ENCODE measurements around the gene HOXD3.

HOXD3 gene

DNA sequence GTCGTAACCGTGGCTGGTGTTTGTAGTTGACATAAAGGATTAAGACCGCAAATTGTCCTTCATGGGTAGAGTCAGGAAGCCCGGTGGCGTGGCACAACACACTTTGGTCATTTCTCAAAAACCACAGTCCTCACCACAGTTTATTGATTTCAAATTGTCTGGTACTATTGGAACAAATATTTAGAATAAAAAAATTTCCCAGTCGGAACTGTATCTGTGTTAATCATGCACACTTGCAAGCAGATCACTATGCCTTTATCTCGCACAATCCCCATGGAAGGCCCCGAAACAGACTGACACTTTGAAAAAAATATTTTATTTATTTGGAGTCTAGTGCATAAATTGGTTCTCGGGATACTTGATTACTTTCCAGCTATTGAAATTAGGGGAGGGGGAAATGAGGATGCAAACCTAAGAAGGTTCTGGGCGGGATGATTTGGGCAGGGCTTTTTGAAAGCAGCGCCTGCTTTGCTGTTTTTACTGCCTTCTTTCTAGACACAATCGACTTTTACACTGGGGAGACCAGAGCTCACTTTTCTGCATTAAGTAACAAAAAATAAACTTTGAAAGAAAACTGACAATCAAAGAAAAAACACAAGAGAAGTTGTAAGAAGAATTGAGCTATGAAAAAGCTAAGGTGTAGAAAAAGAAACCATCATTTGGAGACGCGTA lies 15.9 kb downstream of the HOXD3 start:
- H3K4me3 ChIP-seq (ENCODE audit: low read length): no peak overlapping the region
- H3K36me3 ChIP-seq (ENCODE audit: control insufficient read depth, low read length): no peaks in the 10 kb centered on the region
- no peaks in the 10 kb centered on the region for H3F3A ChIP-seq (ENCODE audit: control insufficient read depth, insufficient read depth)
- TF ChIP-seq EZH2phosphoT487 (IDR thresholded peaks at IDR 0.05; ENCODE audit: borderline replicate concordance, low read length): no peak
- TF ChIP-seq, protein P1, sequence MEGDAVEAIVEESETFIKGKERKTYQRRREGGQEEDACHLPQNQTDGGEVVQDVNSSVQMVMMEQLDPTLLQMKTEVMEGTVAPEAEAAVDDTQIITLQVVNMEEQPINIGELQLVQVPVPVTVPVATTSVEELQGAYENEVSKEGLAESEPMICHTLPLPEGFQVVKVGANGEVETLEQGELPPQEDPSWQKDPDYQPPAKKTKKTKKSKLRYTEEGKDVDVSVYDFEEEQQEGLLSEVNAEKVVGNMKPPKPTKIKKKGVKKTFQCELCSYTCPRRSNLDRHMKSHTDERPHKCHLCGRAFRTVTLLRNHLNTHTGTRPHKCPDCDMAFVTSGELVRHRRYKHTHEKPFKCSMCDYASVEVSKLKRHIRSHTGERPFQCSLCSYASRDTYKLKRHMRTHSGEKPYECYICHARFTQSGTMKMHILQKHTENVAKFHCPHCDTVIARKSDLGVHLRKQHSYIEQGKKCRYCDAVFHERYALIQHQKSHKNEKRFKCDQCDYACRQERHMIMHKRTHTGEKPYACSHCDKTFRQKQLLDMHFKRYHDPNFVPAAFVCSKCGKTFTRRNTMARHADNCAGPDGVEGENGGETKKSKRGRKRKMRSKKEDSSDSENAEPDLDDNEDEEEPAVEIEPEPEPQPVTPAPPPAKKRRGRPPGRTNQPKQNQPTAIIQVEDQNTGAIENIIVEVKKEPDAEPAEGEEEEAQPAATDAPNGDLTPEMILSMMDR (IDR thresholded peaks at IDR 0.05; ENCODE audit: low read depth, low read length, poor library complexity, severe bottlenecking): no peak
- H3K27me3 ChIP-seq (ENCODE audit: control insufficient read depth, low read length): peaks cover 45% of the 10 kb centered on the region
- no peak overlapping the region for H3K4me2 ChIP-seq (ENCODE audit: low read length)
- H3K9me2 ChIP-seq (replicated peaks; ENCODE audit: control insufficient read depth, low read length): no peaks in the 10 kb centered on the region
- no peaks in the 10 kb centered on the region for H3K4me1 ChIP-seq (ENCODE audit: control insufficient read depth, low read length)
- no peak overlapping the region for H3K27ac ChIP-seq (ENCODE audit: low read depth, low read length)
- H3K79me2 ChIP-seq (ENCODE audit: control insufficient read depth, low read length): no peaks in the 10 kb centered on the region
- no peaks in the 10 kb centered on the region for H3K9me3 ChIP-seq (ENCODE audit: control insufficient read depth, insufficient read depth, low read length)
- no peaks in the 10 kb centered on the region for H4K20me1 ChIP-seq (ENCODE audit: control insufficient read depth, insufficient read depth, low read depth, low read length)

GRCh38 chr2:176173567-176174381 lies 16.7 kb downstream of the HOXD3 start:
- TF ChIP-seq EZH2phosphoT487 (IDR thresholded peaks at IDR 0.05; ENCODE audit: borderline replicate concordance, low read length): no peak
- TF ChIP-seq, protein P1 (IDR thresholded peaks at IDR 0.05; ENCODE audit: low read depth, low read length, poor library complexity, severe bottlenecking): no peak
- no peak overlapping the region for H3K27ac ChIP-seq (ENCODE audit: low read depth, low read length)
- H4K20me1 ChIP-seq (ENCODE audit: control insufficient read depth, insufficient read depth, low read depth, low read length): no peaks in the 10 kb centered on the region
- no peaks in the 10 kb centered on the region for H3K79me2 ChIP-seq (ENCODE audit: control insufficient read depth, low read length)
- H3K4me2 ChIP-seq (ENCODE audit: low read length): no peak overlapping the region
- H3K4me3 ChIP-seq (ENCODE audit: low read length): no peak overlapping the region
- H3F3A ChIP-seq (ENCODE audit: control insufficient read depth, insufficient read depth): no peaks in the 10 kb centered on the region
- H3K27me3 ChIP-seq (ENCODE audit: control insufficient read depth, low read length): peaks cover 52% of the 10 kb centered on the region
- no peaks in the 10 kb centered on the region for H3K9me2 ChIP-seq (replicated peaks; ENCODE audit: control insufficient read depth, low read length)
- no peaks in the 10 kb centered on the region for H3K9me3 ChIP-seq (ENCODE audit: control insufficient read depth, insufficient read depth, low read length)
- no peaks in the 10 kb centered on the region for H3K36me3 ChIP-seq (ENCODE audit: control insufficient read depth, low read length)
- no peaks in the 10 kb centered on the region for H3K4me1 ChIP-seq (ENCODE audit: control insufficient read depth, low read length)

DNA sequence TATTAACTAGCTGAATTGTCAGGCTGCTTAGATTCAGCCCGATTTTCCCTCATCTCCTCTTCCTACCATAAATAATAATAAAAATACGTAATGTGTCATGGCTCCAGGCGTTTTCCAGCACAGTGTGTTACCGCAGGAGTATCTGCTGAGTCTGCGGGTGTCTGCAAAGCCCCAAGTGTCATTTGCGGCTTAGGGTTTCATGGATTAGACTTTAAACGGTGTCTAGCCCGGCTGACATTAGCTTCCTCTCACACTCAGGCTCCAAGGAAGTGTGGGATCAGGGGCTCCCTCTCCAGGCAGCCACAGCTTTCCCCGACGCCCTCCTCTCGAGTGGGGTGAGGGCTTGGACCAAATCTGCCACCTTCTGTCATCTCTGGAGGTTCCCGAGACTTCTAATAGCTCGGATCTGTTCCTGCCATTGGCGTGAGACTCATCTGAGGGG lies 17.3 kb downstream of the HOXD3 start:
- Histone ChIP-seq H3K79me2 (ENCODE audit: control insufficient read depth, low read length) (no peaks in the 10 kb centered on the region), H3K27me3 (ENCODE audit: control insufficient read depth, low read length) (peaks cover 56% of the 10 kb centered on the region)
- TF ChIP-seq, protein P1 (IDR thresholded peaks at IDR 0.05; ENCODE audit: low read depth, low read length, poor library complexity, severe bottlenecking): no peak
- TF ChIP-seq EZH2phosphoT487 (IDR thresholded peaks at IDR 0.05; ENCODE audit: borderline replicate concordance, low read length): no peak

More for the DNA sequence above, 17.3 kb downstream of the HOXD3 start:
- H3K4me3 ChIP-seq (ENCODE audit: low read length): no peak overlapping the region
- H3K4me2 ChIP-seq (ENCODE audit: low read length): no peak overlapping the region
- H3K4me1 ChIP-seq (ENCODE audit: control insufficient read depth, low read length): no peaks in the 10 kb centered on the region
- H3F3A ChIP-seq (ENCODE audit: control insufficient read depth, insufficient read depth): no peaks in the 10 kb centered on the region
- no peaks in the 10 kb centered on the region for H3K9me2 ChIP-seq (replicated peaks; ENCODE audit: control insufficient read depth, low read length)
- no peaks in the 10 kb centered on the region for H3K9me3 ChIP-seq (ENCODE audit: control insufficient read depth, insufficient read depth, low read length)
- H3K27ac ChIP-seq (ENCODE audit: low read depth, low read length): no peak overlapping the region
- H4K20me1 ChIP-seq (ENCODE audit: control insufficient read depth, insufficient read depth, low read depth, low read length): no peaks in the 10 kb centered on the region
- H3K36me3 ChIP-seq (ENCODE audit: control insufficient read depth, low read length): no peaks in the 10 kb centered on the region

All from DOHH2 (cell line).